ENCODE measurements around the gene CLEC3B.
"Not testable (repeated sequence)": the region's sequence is repeated elsewhere in the genome, so short reads cannot be mapped to it uniquely, and the experiment has no call there.

Gene CLEC3B

GRCh38 chr3:45071075-45071474 lies 45.0 kb downstream of the CLEC3B start:
- no peak for DNase-seq

GRCh38 chr3:45075821-45076625 lies 49.9 kb downstream of the CLEC3B start:
- DNase-seq: no peak

GRCh38 chr3:45078256-45078655 lies 52.2 kb downstream of the CLEC3B start:
- not testable (repeated sequence) for DNase-seq

GRCh38 chr3:45078910-45079522 lies 52.9 kb downstream of the CLEC3B start:
- no peak for DNase-seq

GRCh38 chr3:45079715-45080114 lies 53.6 kb downstream of the CLEC3B start:
- no peak for DNase-seq

- DNase-seq: no peak
Measured at GRCh38 chr3:45080824-45081223, 54.7 kb downstream of the CLEC3B start.

- no peak for DNase-seq
Measured at GRCh38 chr3:45081506-45082141, 55.5 kb downstream of the CLEC3B start.

GRCh38 chr3:45082142-45082538 lies 56.0 kb downstream of the CLEC3B start:
- DNase-seq: no peak

GRCh38 chr3:45083023-45083422 lies 56.9 kb downstream of the CLEC3B start:
- no peak for DNase-seq

- DNase-seq: no peak
Measured at GRCh38 chr3:45084361-45084760, 58.3 kb downstream of the CLEC3B start.

GRCh38 chr3:45084820-45085816 lies 59.0 kb downstream of the CLEC3B start:
- no peak for DNase-seq
